H9 (cell line): ENCODE results near the gene GLDC. TPM values are rescaled to one million over a fixed set of nuclear protein-coding genes. Genes with fewer than 3 reads are reported as not detected.

Experiments used
- DNase-seq: peaks from one replicate; pipeline ENCODE4 v3.0.0-alpha.2; 2017
- H2AFZ ChIP-seq: one replicate; pipeline ENCODE4 v1.6.1; 2013; ENCODE audit warnings: mild to moderate bottlenecking, low read length, control low read depth, moderate library complexity
- H2AK5ac ChIP-seq: 2 replicates; pipeline ENCODE4 v1.6.1; 2013; ENCODE audit warnings: low read length, control low read depth, mixed read lengths; ENCODE audit not compliant: insufficient read length
- H2BK120ac ChIP-seq: one replicate; pipeline ENCODE4 v1.6.1; 2013; ENCODE audit warnings: low read depth, mild to moderate bottlenecking, low read length, control low read depth, inconsistent platforms; ENCODE audit not compliant: poor library complexity, severe bottlenecking
- H2BK12ac ChIP-seq: 2 replicates; pipeline ENCODE4 v1.6.1; 2013; ENCODE audit warnings: low read length, control low read depth, mixed read lengths, low read depth; ENCODE audit not compliant: insufficient read length
- H2BK15ac ChIP-seq: 2 replicates; pipeline ENCODE4 v1.6.1; 2013; ENCODE audit warnings: low read depth, low read length, control low read depth
- H2BK20ac ChIP-seq: one replicate; pipeline ENCODE4 v1.6.1; 2013; ENCODE audit warnings: low read depth, mild to moderate bottlenecking, low read length, control low read depth, inconsistent platforms; ENCODE audit not compliant: poor library complexity, severe bottlenecking
- H2BK5ac ChIP-seq: 2 replicates; pipeline ENCODE4 v1.6.1; 2013; ENCODE audit warnings: low read length, control low read depth, mixed read lengths; ENCODE audit not compliant: insufficient read length
- H3K14ac ChIP-seq: 2 replicates; pipeline ENCODE4 v1.6.1; 2013; ENCODE audit warnings: low read length, control low read depth; ENCODE audit not compliant: insufficient read depth
- H3K18ac ChIP-seq: 2 replicates; pipeline ENCODE4 v1.6.1; 2013; ENCODE audit warnings: low read depth, mild to moderate bottlenecking, mixed read lengths, low read length, control low read depth; ENCODE audit not compliant: insufficient read length
- H3K23ac ChIP-seq: 2 replicates; pipeline ENCODE4 v1.6.1; 2013; ENCODE audit warnings: low read length, control low read depth, mixed read lengths, low read depth; ENCODE audit not compliant: insufficient read length
- H3K23me2 ChIP-seq: 2 replicates; pipeline ENCODE4 v1.6.1; 2013; ENCODE audit warnings: low read depth, mild to moderate bottlenecking, mixed read lengths, low read length, control low read depth; ENCODE audit not compliant: insufficient read length, poor library complexity, severe bottlenecking
- H3K27ac ChIP-seq: 2 replicates; pipeline ENCODE4 v1.5.1; 2013; ENCODE audit warnings: low read length, control low read depth, mixed read lengths, low read depth; ENCODE audit not compliant: insufficient read length
- H3K27me3 ChIP-seq: 2 replicates; pipeline ENCODE4 v1.6.1; 2013; ENCODE audit warnings: low read length, control low read depth, inconsistent platforms; ENCODE audit not compliant: insufficient read depth
- H3K4ac ChIP-seq: 2 replicates; pipeline ENCODE4 v1.6.1; 2013; ENCODE audit warnings: low read depth, mild to moderate bottlenecking, control low read depth, inconsistent platforms, low read length, moderate library complexity
- H3K4me1 ChIP-seq: 2 replicates; pipeline ENCODE4 v1.6.1; 2013; ENCODE audit warnings: low read length, control low read depth, inconsistent platforms; ENCODE audit not compliant: insufficient read depth
- H3K4me2 ChIP-seq: 2 replicates; pipeline ENCODE4 v1.6.1; 2013; ENCODE audit warnings: low read length, control low read depth, mixed read lengths; ENCODE audit not compliant: insufficient read length, insufficient read depth
- H3K56ac ChIP-seq: 2 replicates; pipeline ENCODE4 v1.6.1; 2013; ENCODE audit warnings: low read depth, mild to moderate bottlenecking, mixed read lengths, low read length, control low read depth; ENCODE audit not compliant: insufficient read length
- H3K79me1 ChIP-seq: 2 replicates; pipeline ENCODE4 v1.6.1; 2013; ENCODE audit warnings: low read depth, mild to moderate bottlenecking, moderate library complexity, low read length, control low read depth, inconsistent platforms; ENCODE audit not compliant: insufficient read depth, poor library complexity, severe bottlenecking
- H3K79me2 ChIP-seq: 2 replicates; pipeline ENCODE4 v1.6.1; 2013; ENCODE audit warnings: low read length, control low read depth, inconsistent platforms; ENCODE audit not compliant: insufficient read depth
- H3K9ac ChIP-seq: 2 replicates; pipeline ENCODE4 v1.6.1; 2013; ENCODE audit warnings: low read length, control low read depth, mixed read lengths; ENCODE audit not compliant: insufficient read length; ENCODE audit errors: extremely low read depth
- H3K9me3 ChIP-seq: one replicate; pipeline ENCODE4 v1.6.1; 2013; ENCODE audit warnings: low read depth, low read length, inconsistent platforms; ENCODE audit not compliant: control insufficient read depth
- H3T11ph ChIP-seq: one replicate; pipeline ENCODE4 v1.6.1; 2013; ENCODE audit warnings: mild to moderate bottlenecking, low read length, control low read depth, inconsistent platforms
- H4K20me1 ChIP-seq: one replicate; pipeline ENCODE4 v1.6.1; 2013; ENCODE audit not compliant: control insufficient read depth, insufficient read length, insufficient read depth
- H4K5ac ChIP-seq: 2 replicates; pipeline ENCODE4 v1.6.1; 2013; ENCODE audit warnings: low read depth, mild to moderate bottlenecking, mixed read lengths, low read length, control low read depth; ENCODE audit not compliant: insufficient read length
- H4K8ac ChIP-seq: replicated peaks from 2 replicates; pipeline ENCODE4 v1.6.1; 2013; ENCODE audit warnings: low read length, control low read depth, mixed read lengths, low read depth; ENCODE audit not compliant: insufficient read length
- H4K91ac ChIP-seq: 2 replicates; pipeline ENCODE4 v1.6.1; 2013; ENCODE audit warnings: low read depth, mild to moderate bottlenecking, moderate library complexity, mixed read lengths, low read length, control low read depth; ENCODE audit not compliant: insufficient read length
- H3K27ac Mint-ChIP-seq, 3 experiments: 2 replicates in 2 of 3; 3 replicates in 1 of 3; pipeline ENCODE4 v1.8.0; 2020 to 2021; ENCODE audit warnings: mixed read lengths in 3 of 3, mild to moderate bottlenecking in 1 of 3, moderate library complexity in 1 of 3
- H3K27me3 Mint-ChIP-seq: 2 replicates; pipeline ENCODE4 v1.8.0; 2021; ENCODE audit warnings: low read depth, mild to moderate bottlenecking, moderate library complexity, mixed read lengths
- H3K36me3 Mint-ChIP-seq, 3 experiments: 2 replicates in 2 of 3; 3 replicates in 1 of 3; pipeline ENCODE4 v1.8.0; 2020 to 2021; ENCODE audit warnings: low read depth in 3 of 3, mixed read lengths in 3 of 3; ENCODE audit not compliant: insufficient read depth in 1 of 3
- H3K4me1 Mint-ChIP-seq, 2 experiments: 2 replicates each; pipeline ENCODE4 v1.8.0; 2020; ENCODE audit warnings: mixed read lengths in 2 of 2
- H3K4me3 Mint-ChIP-seq, 2 experiments: 2 replicates in 1 of 2; 3 replicates in 1 of 2; pipeline ENCODE4 v1.8.0; 2020 to 2021; ENCODE audit warnings: mild to moderate bottlenecking in 2 of 2, mixed read lengths in 2 of 2, moderate library complexity in 1 of 2
- H3K9me3 Mint-ChIP-seq, 2 experiments: 2 replicates in 1 of 2; 3 replicates in 1 of 2; pipeline ENCODE4 v1.8.0; 2020; ENCODE audit warnings: mild to moderate bottlenecking in 2 of 2, mixed read lengths in 2 of 2, moderate library complexity in 1 of 2
- CTCF ChIP-seq: fragments of 200-600 bp; sonication (generic); conservative IDR thresholded peaks from 3 replicates; pipeline ENCODE4 v1.8.0; 2021; ENCODE audit warnings: antibody characterized with exemption, mild to moderate bottlenecking
- WGBS: extraction: QIAGEN DNeasy Blood & Tissue Kit; methylation state at CpG from one replicate; pipeline ENCODE4 v1.1.7; 2013; ENCODE audit warnings: missing lambda C conversion rate, low lambda C conversion rate, mixed read lengths; ENCODE audit not compliant: insufficient read length; ENCODE audit errors: extremely low coverage; 5-methylcytosine and 5-hydroxymethylcytosine counted together
- total RNA-seq: library from RNA; stranded (reverse); gene quantifications from 2 replicates; pipeline ENCODE4 v1.2.1, GENCODE V29; 2021

The GLDC gene
- total RNA-seq, 1 experiment from 2014 or later: 74.4 TPM

- Histone ChIP-seq H4K8ac (no peak overlapping the region), H2BK15ac (no peak overlapping the region), H2BK120ac (no peak overlapping the region), H2BK5ac (no peak overlapping the region), H4K91ac (no peak overlapping the region), H2AK5ac (no peak overlapping the region), H3K56ac (no peak overlapping the region), H2AFZ (no peak overlapping the region), H3K9ac (no peak overlapping the region), H3K27ac (no peak overlapping the region), H3K79me1 (no peaks in the 10 kb centered on the region), H3K4me2 (no peak overlapping the region), H3K18ac (no peak overlapping the region), H3K4me1 (no peaks in the 10 kb centered on the region), H4K20me1 (no peaks in the 10 kb centered on the region), H3K14ac (no peak overlapping the region), H3K27me3 (no peaks in the 10 kb centered on the region; the same call in 1 of the 2 replicates), H3K23ac (no peak overlapping the region), H3K4ac (no peak overlapping the region), H2BK20ac (no peak overlapping the region), H3K9me3 (no peaks in the 10 kb centered on the region), H2BK12ac (no peak overlapping the region), H3T11ph (no peak overlapping the region), H3K23me2 (no peaks in the 10 kb centered on the region), H4K5ac (no peak overlapping the region), H3K79me2 (no peaks in the 10 kb centered on the region)
- peaks cover 14 to 33% (median 17%) of the 10 kb centered on the region in 3 experiments for H3K36me3 Mint-ChIP-seq
- no peak for TF ChIP-seq CTCF
- no peak overlapping the region for H3K4me3 Mint-ChIP-seq
- WGBS: no CpG with 5 or more reads among the region's 10 CpGs
- no peaks in the 10 kb centered on the region; a peak in 1 of 4 replicates for H3K4me1 Mint-ChIP-seq
- H3K9me3 Mint-ChIP-seq: no peaks in the 10 kb centered on the region
- H3K27me3 Mint-ChIP-seq: no peaks in the 10 kb centered on the region
- peak overlapping the region in 1 of 3 experiments; percentile 58; a peak in 1 of 7 replicates for H3K27ac Mint-ChIP-seq
- DNase-seq: no peak
These were observed 79.0 kb downstream of the GLDC start for GRCh38 chr9:6566409-6567139.
